ENCODE results near the gene SRGAP2C.

- no peak for TF ChIP-seq CTCF (IDR thresholded peaks at IDR 0.05)
- TF ChIP-seq POLR2A (IDR thresholded peaks at IDR 0.05): no peak
- TF ChIP-seq POLR2AphosphoS5 (IDR thresholded peaks at IDR 0.05): no peak
These were observed 223.6 kb downstream of the SRGAP2C start for GRCh38 chr1:121408354-121408753.
